ENCODE measurements around the gene SBF2. TPM values are rescaled to one million over a fixed set of nuclear protein-coding genes. Genes with fewer than 3 reads are reported as not detected.

SBF2 gene
- total and polyA plus RNA-seq, 9 of the 15 experiments (the other 6 are each of a cell fraction or from before 2014, with no cell fraction given) = 0.80 to 9.5 (median 5.0) TPM

DNA sequence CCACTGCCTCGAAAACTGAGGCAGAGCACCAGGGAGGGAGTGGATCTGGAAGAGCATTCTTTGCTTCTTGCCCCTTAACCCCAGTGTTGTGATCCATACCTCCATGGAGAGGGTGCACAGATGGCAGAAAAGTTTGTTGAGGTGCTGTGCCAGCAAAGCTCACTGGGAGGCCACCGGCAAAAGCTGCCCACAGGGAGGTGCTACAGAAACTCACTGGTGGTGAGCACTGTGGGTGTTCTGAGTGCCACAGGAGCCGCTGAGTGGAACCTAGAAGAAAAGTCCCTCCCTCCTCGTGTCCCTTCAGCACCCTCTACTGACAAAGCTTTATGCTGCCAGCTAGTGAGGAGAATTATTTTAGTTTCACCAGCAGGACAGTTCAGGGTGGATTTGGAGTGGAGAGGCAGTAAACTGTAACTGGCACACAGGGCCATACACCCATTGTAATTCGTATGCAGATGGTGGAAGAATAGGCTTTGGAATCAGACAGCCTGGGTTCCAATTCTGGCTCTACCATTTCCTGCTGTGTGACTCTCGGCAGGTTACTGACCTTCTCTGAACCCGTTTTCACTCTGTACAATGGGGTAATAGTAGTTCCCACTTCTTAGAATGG is 545.6 kb downstream of the SBF2 start (continued):
- TF ChIP-seq CBX1 (IDR thresholded peaks at IDR 0.05; ENCODE audit: low read depth) = peak; percentile 54; the same call in 1 of the 2 replicates
- TF ChIP-seq XRCC4 (IDR thresholded peaks at IDR 0.05; ENCODE audit: extremely low read depth, insufficient read depth, insufficient read length) = no peak
- TF ChIP-seq, protein P1, sequence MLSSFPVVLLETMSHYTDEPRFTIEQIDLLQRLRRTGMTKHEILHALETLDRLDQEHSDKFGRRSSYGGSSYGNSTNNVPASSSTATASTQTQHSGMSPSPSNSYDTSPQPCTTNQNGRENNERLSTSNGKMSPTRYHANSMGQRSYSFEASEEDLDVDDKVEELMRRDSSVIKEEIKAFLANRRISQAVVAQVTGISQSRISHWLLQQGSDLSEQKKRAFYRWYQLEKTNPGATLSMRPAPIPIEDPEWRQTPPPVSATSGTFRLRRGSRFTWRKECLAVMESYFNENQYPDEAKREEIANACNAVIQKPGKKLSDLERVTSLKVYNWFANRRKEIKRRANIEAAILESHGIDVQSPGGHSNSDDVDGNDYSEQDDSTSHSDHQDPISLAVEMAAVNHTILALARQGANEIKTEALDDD (IDR thresholded peaks at IDR 0.05) = peak; percentile 41; the same call in 1 of the 2 replicates
- no peak for TF ChIP-seq ZC3H8 (IDR thresholded peaks at IDR 0.05)
- TF ChIP-seq, protein P2, sequence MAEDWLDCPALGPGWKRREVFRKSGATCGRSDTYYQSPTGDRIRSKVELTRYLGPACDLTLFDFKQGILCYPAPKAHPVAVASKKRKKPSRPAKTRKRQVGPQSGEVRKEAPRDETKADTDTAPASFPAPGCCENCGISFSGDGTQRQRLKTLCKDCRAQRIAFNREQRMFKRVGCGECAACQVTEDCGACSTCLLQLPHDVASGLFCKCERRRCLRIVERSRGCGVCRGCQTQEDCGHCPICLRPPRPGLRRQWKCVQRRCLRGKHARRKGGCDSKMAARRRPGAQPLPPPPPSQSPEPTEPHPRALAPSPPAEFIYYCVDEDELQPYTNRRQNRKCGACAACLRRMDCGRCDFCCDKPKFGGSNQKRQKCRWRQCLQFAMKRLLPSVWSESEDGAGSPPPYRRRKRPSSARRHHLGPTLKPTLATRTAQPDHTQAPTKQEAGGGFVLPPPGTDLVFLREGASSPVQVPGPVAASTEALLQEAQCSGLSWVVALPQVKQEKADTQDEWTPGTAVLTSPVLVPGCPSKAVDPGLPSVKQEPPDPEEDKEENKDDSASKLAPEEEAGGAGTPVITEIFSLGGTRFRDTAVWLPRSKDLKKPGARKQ (CRISPR knock-in tag; IDR thresholded peaks at IDR 0.05) = no peak
- TF ChIP-seq ZNF224 (CRISPR knock-in tag; IDR thresholded peaks at IDR 0.05) = no peak
- TF ChIP-seq CBFA2T2 (conservative IDR thresholded peaks at IDR 0.05) = no peak
- peak; percentile 95 to 96 for TF ChIP-seq RAD21 (CRISPR knock-in tag; conservative IDR thresholded peaks at IDR 0.05 in 1 of 2, IDR thresholded peaks at IDR 0.05 in 1 of 2)
- no peak for TF ChIP-seq DNMT1 (IDR thresholded peaks at IDR 0.05)
- no peak for TF ChIP-seq PML (IDR thresholded peaks at IDR 0.05; ENCODE audit: low read length)
- TF ChIP-seq, protein P3, sequence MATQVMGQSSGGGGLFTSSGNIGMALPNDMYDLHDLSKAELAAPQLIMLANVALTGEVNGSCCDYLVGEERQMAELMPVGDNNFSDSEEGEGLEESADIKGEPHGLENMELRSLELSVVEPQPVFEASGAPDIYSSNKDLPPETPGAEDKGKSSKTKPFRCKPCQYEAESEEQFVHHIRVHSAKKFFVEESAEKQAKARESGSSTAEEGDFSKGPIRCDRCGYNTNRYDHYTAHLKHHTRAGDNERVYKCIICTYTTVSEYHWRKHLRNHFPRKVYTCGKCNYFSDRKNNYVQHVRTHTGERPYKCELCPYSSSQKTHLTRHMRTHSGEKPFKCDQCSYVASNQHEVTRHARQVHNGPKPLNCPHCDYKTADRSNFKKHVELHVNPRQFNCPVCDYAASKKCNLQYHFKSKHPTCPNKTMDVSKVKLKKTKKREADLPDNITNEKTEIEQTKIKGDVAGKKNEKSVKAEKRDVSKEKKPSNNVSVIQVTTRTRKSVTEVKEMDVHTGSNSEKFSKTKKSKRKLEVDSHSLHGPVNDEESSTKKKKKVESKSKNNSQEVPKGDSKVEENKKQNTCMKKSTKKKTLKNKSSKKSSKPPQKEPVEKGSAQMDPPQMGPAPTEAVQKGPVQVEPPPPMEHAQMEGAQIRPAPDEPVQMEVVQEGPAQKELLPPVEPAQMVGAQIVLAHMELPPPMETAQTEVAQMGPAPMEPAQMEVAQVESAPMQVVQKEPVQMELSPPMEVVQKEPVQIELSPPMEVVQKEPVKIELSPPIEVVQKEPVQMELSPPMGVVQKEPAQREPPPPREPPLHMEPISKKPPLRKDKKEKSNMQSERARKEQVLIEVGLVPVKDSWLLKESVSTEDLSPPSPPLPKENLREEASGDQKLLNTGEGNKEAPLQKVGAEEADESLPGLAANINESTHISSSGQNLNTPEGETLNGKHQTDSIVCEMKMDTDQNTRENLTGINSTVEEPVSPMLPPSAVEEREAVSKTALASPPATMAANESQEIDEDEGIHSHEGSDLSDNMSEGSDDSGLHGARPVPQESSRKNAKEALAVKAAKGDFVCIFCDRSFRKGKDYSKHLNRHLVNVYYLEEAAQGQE (IDR thresholded peaks at IDR 0.05; ENCODE audit: borderline replicate concordance) = peak; percentile 84; the same call in 1 of the 2 replicates
- TF ChIP-seq, protein P3 (CRISPR knock-in tag; IDR thresholded peaks at IDR 0.05; ENCODE audit: low read depth) = no peak
- no peak for TF ChIP-seq ZBTB1 (CRISPR knock-in tag; IDR thresholded peaks at IDR 0.05; ENCODE audit: borderline replicate concordance, low read depth)
- TF ChIP-seq RFX7 (CRISPR knock-in tag; IDR thresholded peaks at IDR 0.05) = no peak
